HEK293 (cell line): ENCODE measurements around the gene TBC1D9B.

Experiments used
- CTCF ChIA-PET: fragments of 350-600 bp; formaldehyde crosslinking; extraction: SDS; loops from one replicate; lab custom pipeline; 2021; ENCODE audit warnings: antibody characterized with exemption; lab: Yijun Ruan, JAX
- POLR2A ChIA-PET: fragments of 300-600 bp; formaldehyde crosslinking; extraction: SDS; loops from one replicate; lab custom pipeline; 2020; ENCODE audit warnings: antibody characterized with exemption, inconsistent platforms; lab: Yijun Ruan, JAX
- H3K27ac ChIP-seq: fragments of 200-500 bp; sonication (Bioruptor generic); 2 replicates; pipeline ENCODE4 v1.5.1; 2014; ENCODE audit warnings: low read depth, low read length, control low read depth, inconsistent platforms; ENCODE audit errors: extremely low read depth
- H3K36me3 ChIP-seq, 2 experiments: fragments of 200-500 bp in 1 of 2; sonication (Bioruptor generic) in 1 of 2; 1 replicate in 1 of 2; 2 replicates in 1 of 2; pipeline ENCODE4 v1.5.1; 2014 to 2017; ENCODE audit warnings: inconsistent platforms in 2 of 2, low read length in 2 of 2; ENCODE audit not compliant: control insufficient read depth in 2 of 2, insufficient read depth in 1 of 2
- H3K4me1 ChIP-seq: fragments of 200-500 bp; sonication (Bioruptor generic); 2 replicates; pipeline ENCODE4 v1.5.1; 2014; ENCODE audit warnings: mild to moderate bottlenecking, low read length, inconsistent platforms; ENCODE audit not compliant: control insufficient read depth, insufficient read depth
- H3K4me3 ChIP-seq: 2 replicates; pipeline ENCODE4 v1.5.1; 2011; ENCODE audit warnings: low read depth, mild to moderate bottlenecking, control low read depth, low read length, moderate library complexity
- H3K9me3 ChIP-seq: fragments of 200-500 bp; sonication (Bioruptor generic); 2 replicates; pipeline ENCODE4 v1.5.1; 2014; ENCODE audit warnings: low read depth, low read length, inconsistent platforms; ENCODE audit not compliant: control insufficient read depth, insufficient read depth
- IKZF3 ChIP-seq: fragments of 450-650 bp; IDR thresholded peaks from 2 replicates; pipeline ENCODE4 v1.5.0; 2018; ENCODE audit warnings: missing biosample characterization, mild to moderate bottlenecking, missing genetic modification characterization, moderate library complexity
- KLF7 ChIP-seq: fragments of 450-650 bp; formaldehyde crosslinking; IDR thresholded peaks from 2 replicates; pipeline ENCODE4 v1.5.1; 2016; ENCODE audit warnings: missing biosample characterization, missing genetic modification characterization, borderline replicate concordance
- WT1 ChIP-seq: fragments of 450-650 bp; formaldehyde crosslinking; IDR thresholded peaks from 2 replicates; pipeline ENCODE4 v1.5.1; 2016; ENCODE audit warnings: missing biosample characterization, missing genetic modification characterization
- ZNF157 ChIP-seq: fragments of 450-650 bp; formaldehyde crosslinking; IDR thresholded peaks from 2 replicates; pipeline ENCODE4 v1.5.1; 2016; ENCODE audit warnings: missing biosample characterization, missing genetic modification characterization
- ZNF18 ChIP-seq: fragments of 450-650 bp; formaldehyde crosslinking; IDR thresholded peaks from 2 replicates; pipeline ENCODE4 v1.5.1; 2016; ENCODE audit warnings: missing biosample characterization, missing genetic modification characterization
- ZNF248 ChIP-seq: fragments of 450-650 bp; formaldehyde crosslinking; IDR thresholded peaks from 2 replicates; pipeline ENCODE4 v1.5.1; 2017; ENCODE audit warnings: missing biosample characterization, missing genetic modification characterization
- ZNF335 ChIP-seq: fragments of 450-650 bp; formaldehyde crosslinking; conservative IDR thresholded peaks from 2 replicates; pipeline ENCODE4 v1.5.1; 2016; ENCODE audit warnings: missing biosample characterization, missing genetic modification characterization
- ZNF341 ChIP-seq: fragments of 450-650 bp; formaldehyde crosslinking; IDR thresholded peaks from 2 replicates; pipeline ENCODE4; 2016; ENCODE audit warnings: low read depth, missing biosample characterization, missing genetic modification characterization
- ZNF350 ChIP-seq: fragments of 450-650 bp; formaldehyde crosslinking; IDR thresholded peaks from 2 replicates; pipeline ENCODE4 v1.5.0; 2017; ENCODE audit warnings: missing biosample characterization, mild to moderate bottlenecking, missing genetic modification characterization
- ZNF426 ChIP-seq: fragments of 450-650 bp; formaldehyde crosslinking; IDR thresholded peaks from 2 replicates; pipeline ENCODE4 v1.5.1; 2017; ENCODE audit warnings: missing biosample characterization, missing genetic modification characterization, mild to moderate bottlenecking, inconsistent platforms, moderate library complexity
- ZNF501 ChIP-seq: fragments of 450-650 bp; formaldehyde crosslinking; IDR thresholded peaks from 2 replicates; pipeline ENCODE4 v1.5.1; 2016; ENCODE audit warnings: missing biosample characterization, missing genetic modification characterization
- ZNF530 ChIP-seq: fragments of 450-650 bp; formaldehyde crosslinking; IDR thresholded peaks from 2 replicates; pipeline ENCODE4 v1.5.1; 2016; ENCODE audit warnings: low read depth, missing biosample characterization, missing genetic modification characterization
- ZNF555 ChIP-seq: fragments of 450-650 bp; formaldehyde crosslinking; conservative IDR thresholded peaks from 2 replicates; pipeline ENCODE4 v1.5.1; 2017; ENCODE audit warnings: missing biosample characterization, mild to moderate bottlenecking, missing genetic modification characterization, inconsistent platforms
- ZNF768 ChIP-seq: fragments of 450-650 bp; formaldehyde crosslinking; IDR thresholded peaks from 2 replicates; pipeline ENCODE4 v1.5.1; 2018; ENCODE audit warnings: missing biosample characterization, mild to moderate bottlenecking, missing genetic modification characterization
- ZSCAN5A ChIP-seq: fragments of 450-650 bp; formaldehyde crosslinking; IDR thresholded peaks from 2 replicates; pipeline ENCODE4 v1.5.1; 2016; ENCODE audit warnings: missing biosample characterization, missing genetic modification characterization

The TBC1D9B gene

GRCh38 chr5:179812135-179812825 is 95.4 kb downstream of the TBC1D9B start:
- Histone ChIP-seq H3K27ac (no peak overlapping the region), H3K4me1 (no peaks in the 10 kb centered on the region), H3K36me3 (peaks cover 5 to 47% of the 10 kb centered on the region in 2 experiments; a peak in 2 of 3 replicates), H3K4me3 (no peak overlapping the region), H3K9me3 (no peaks in the 10 kb centered on the region)
- ChIA-PET POLR2A (no interaction called here), CTCF (no interaction called here)
- TF ChIP-seq ZNF335 (no peak), KLF7 (tag by site-specific recombination) (no peak), ZNF530 (tag by site-specific recombination) (no peak), ZNF768 (tag by site-specific recombination) (no peak), ZNF157 (tag by site-specific recombination) (no peak), ZSCAN5A (no peak), ZNF426 (no peak), ZNF555 (tag by site-specific recombination) (no peak), ZNF341 (no peak), IKZF3 (no peak), WT1 (no peak), ZNF18 (tag by site-specific recombination) (no peak), ZNF350 (tag by site-specific recombination) (no peak), ZNF501 (tag by site-specific recombination) (no peak), ZNF248 (tag by site-specific recombination) (no peak)
